ENCODE measurements around the gene CACNA1C.

DNA sequence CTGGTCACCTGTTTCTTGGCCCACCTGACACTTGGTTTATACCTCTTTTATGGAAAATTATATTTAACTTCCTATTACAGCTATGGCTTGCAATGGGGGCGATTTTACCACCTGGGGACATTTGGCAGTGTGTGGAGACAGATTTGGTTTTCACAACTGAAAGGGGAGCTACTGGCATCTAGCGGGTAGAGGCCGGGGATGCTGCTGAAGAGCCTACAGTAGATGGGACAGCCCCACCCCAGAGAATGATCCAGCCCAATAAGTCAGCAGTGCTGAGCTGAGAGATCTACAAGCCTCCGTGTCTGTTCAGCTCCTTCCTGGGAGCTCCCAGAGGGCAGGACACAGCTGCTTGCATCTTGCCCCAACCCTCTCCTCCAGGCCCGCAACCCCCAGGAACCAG lies 302.8 kb downstream of the CACNA1C start:
- TF ChIP-seq, protein P1, sequence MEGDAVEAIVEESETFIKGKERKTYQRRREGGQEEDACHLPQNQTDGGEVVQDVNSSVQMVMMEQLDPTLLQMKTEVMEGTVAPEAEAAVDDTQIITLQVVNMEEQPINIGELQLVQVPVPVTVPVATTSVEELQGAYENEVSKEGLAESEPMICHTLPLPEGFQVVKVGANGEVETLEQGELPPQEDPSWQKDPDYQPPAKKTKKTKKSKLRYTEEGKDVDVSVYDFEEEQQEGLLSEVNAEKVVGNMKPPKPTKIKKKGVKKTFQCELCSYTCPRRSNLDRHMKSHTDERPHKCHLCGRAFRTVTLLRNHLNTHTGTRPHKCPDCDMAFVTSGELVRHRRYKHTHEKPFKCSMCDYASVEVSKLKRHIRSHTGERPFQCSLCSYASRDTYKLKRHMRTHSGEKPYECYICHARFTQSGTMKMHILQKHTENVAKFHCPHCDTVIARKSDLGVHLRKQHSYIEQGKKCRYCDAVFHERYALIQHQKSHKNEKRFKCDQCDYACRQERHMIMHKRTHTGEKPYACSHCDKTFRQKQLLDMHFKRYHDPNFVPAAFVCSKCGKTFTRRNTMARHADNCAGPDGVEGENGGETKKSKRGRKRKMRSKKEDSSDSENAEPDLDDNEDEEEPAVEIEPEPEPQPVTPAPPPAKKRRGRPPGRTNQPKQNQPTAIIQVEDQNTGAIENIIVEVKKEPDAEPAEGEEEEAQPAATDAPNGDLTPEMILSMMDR (conservative IDR thresholded peaks at IDR 0.05; ENCODE audit: low read length), result peak; percentile 62
- TF ChIP-seq EZH2phosphoT487 (IDR thresholded peaks at IDR 0.05; ENCODE audit: borderline replicate concordance, low read depth, low read length), result no peak
